Endodermal cell (in vitro differentiated cells): ENCODE measurements around the gene HEATR3. TPM values are rescaled to one million over a fixed set of nuclear protein-coding genes. Genes with fewer than 3 reads are reported as not detected.

Experiments used
- DNase-seq: peaks from one replicate; pipeline ENCODE4 v3.0.0-alpha.2; 2017
- H3K27ac ChIP-seq: 2 replicates; pipeline ENCODE4 v1.5.1; 2013; ENCODE audit warnings: mild to moderate bottlenecking, low read depth, low read length, moderate library complexity
- H3K27me3 ChIP-seq: 2 replicates; pipeline ENCODE4 v1.6.1; 2013; ENCODE audit warnings: mild to moderate bottlenecking, low read length, moderate library complexity; ENCODE audit not compliant: insufficient read depth, control insufficient read depth, poor library complexity, severe bottlenecking
- H3K36me3 ChIP-seq: 2 replicates; pipeline ENCODE4 v1.7.0; 2013; ENCODE audit warnings: mild to moderate bottlenecking, low read length, moderate library complexity; ENCODE audit not compliant: control insufficient read depth, insufficient read depth
- H3K4me1 ChIP-seq: one replicate; pipeline ENCODE4 v1.7.0; 2013; ENCODE audit warnings: low read length; ENCODE audit not compliant: control insufficient read depth, insufficient read depth
- H3K4me3 ChIP-seq: 2 replicates; pipeline ENCODE4 v1.5.1; 2013; ENCODE audit warnings: mild to moderate bottlenecking, low read length, moderate library complexity
- H3K9ac ChIP-seq: 2 replicates; pipeline ENCODE4 v1.6.1; 2013; ENCODE audit warnings: mild to moderate bottlenecking, low read length, moderate library complexity; ENCODE audit not compliant: poor library complexity, severe bottlenecking; ENCODE audit errors: extremely low read depth
- H3K9me3 ChIP-seq: 2 replicates; pipeline ENCODE4 v1.6.1; 2013; ENCODE audit warnings: mild to moderate bottlenecking, low read length, moderate library complexity; ENCODE audit not compliant: control insufficient read depth
- H3K27ac Mint-ChIP-seq: 2 replicates; pipeline ENCODE4 v1.8.0; 2020; ENCODE audit warnings: mixed read lengths
- H3K27me3 Mint-ChIP-seq: 2 replicates; pipeline ENCODE4 v1.8.0; 2021; ENCODE audit warnings: mild to moderate bottlenecking, mixed read lengths; ENCODE audit not compliant: insufficient read depth
- H3K36me3 Mint-ChIP-seq: 2 replicates; pipeline ENCODE4 v1.8.0; 2020; ENCODE audit warnings: low read depth, mixed read lengths
- H3K4me1 Mint-ChIP-seq: 2 replicates; pipeline ENCODE4 v1.8.0; 2020; ENCODE audit warnings: mixed read lengths
- H3K4me3 Mint-ChIP-seq: 2 replicates; pipeline ENCODE4 v1.8.0; 2020; ENCODE audit warnings: mild to moderate bottlenecking, moderate library complexity, mixed read lengths
- H3K9me3 Mint-ChIP-seq: 2 replicates; pipeline ENCODE4 v1.8.0; 2020; ENCODE audit warnings: mild to moderate bottlenecking, mixed read lengths
- CTCF ChIP-seq: fragments of 200-600 bp; sonication (generic); conservative IDR thresholded peaks from 2 replicates; pipeline ENCODE4 v1.5.0; 2021; ENCODE audit warnings: antibody characterized with exemption, mild to moderate bottlenecking
- WGBS, 2 experiments: methylation state at CpG; one replicate each; pipeline versions ENCODE4 v1.1.5 to v1.1.7; 2013; ENCODE audit warnings: missing lambda C conversion rate in 2 of 2, mixed read lengths in 1 of 2; ENCODE audit not compliant: insufficient coverage in 1 of 2, insufficient read length in 1 of 2; 5-methylcytosine and 5-hydroxymethylcytosine counted together
- total RNA-seq, 2 donors: library from RNA; stranded (reverse); fragmentation: NEBNext Ultra II Directional in 1 of 2; extraction: Animal tissue kit (Norgen Biotek cat#: 25700) in 1 of 2; gene quantifications; 2 replicates in 1 of 2; 3 replicates in 1 of 2; pipeline ENCODE4 v1.2.1, GENCODE V29; 2021

The HEATR3 gene
- total RNA-seq, 2 donors from 2014 or later: 13.0 to 14.9 TPM

- WGBS, 2 experiments: 82 to 100% methylated on average over 1 to 2 of the region's 2 CpGs
- peaks cover 1% of the 10 kb centered on the region for H3K27me3 Mint-ChIP-seq
These were observed 17.9 kb upstream of the HEATR3 start for GRCh38 chr16:50047864-50048263.

DNA sequence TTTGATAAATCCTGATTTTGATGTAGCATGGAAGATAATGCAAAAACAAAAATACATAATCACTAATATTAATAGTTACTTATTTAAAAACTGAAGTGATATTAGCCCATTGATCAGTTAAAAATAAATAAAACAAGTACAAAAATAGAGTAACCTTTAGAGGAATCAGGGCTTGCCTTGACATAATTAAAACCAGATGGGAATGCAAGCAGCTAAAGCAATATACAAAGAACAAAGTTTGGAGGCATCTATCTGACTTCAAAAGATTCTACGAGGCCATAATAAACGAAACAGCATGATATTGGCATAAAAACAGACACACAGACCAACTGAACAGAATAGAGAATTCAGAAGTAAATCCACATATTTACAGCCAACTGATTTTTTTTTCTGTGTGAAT is 15.0 kb upstream of the HEATR3 start:
- no peaks in the 10 kb centered on the region for H3K27me3 ChIP-seq
- TF ChIP-seq CTCF: no peak
- Mint-ChIP-seq H3K4me1 (no peaks in the 10 kb centered on the region), H3K27me3 (no peaks in the 10 kb centered on the region), H3K27ac (no peak overlapping the region), H3K4me3 (no peak overlapping the region), H3K36me3 (no peaks in the 10 kb centered on the region), H3K9me3 (peaks cover 6% of the 10 kb centered on the region)
- DNase-seq: no peak
- H3K36me3 ChIP-seq: no peaks in the 10 kb centered on the region
- H3K9ac ChIP-seq: no peak overlapping the region
- H3K4me1 ChIP-seq: no peaks in the 10 kb centered on the region
- WGBS, 2 experiments: 79 to 89% methylated on average over 2 of the region's 2 CpGs
- no peak overlapping the region for H3K27ac ChIP-seq
- H3K9me3 ChIP-seq: no peaks in the 10 kb centered on the region
- H3K4me3 ChIP-seq: no peak overlapping the region

More at GRCh38 chr16:50047864-50048263, 17.9 kb upstream of the HEATR3 start:
- Mint-ChIP-seq H3K4me3 (no peak overlapping the region), H3K27ac (no peak overlapping the region), H3K4me1 (peaks cover 7% of the 10 kb centered on the region), H3K36me3 (no peaks in the 10 kb centered on the region), H3K9me3 (no peaks in the 10 kb centered on the region)
- Histone ChIP-seq H3K27ac (no peak overlapping the region), H3K9me3 (no peaks in the 10 kb centered on the region), H3K27me3 (no peaks in the 10 kb centered on the region), H3K4me3 (no peak overlapping the region), H3K9ac (no peak overlapping the region), H3K36me3 (no peaks in the 10 kb centered on the region), H3K4me1 (no peaks in the 10 kb centered on the region)
- no peak for TF ChIP-seq CTCF
- DNase-seq: no peak

DNA sequence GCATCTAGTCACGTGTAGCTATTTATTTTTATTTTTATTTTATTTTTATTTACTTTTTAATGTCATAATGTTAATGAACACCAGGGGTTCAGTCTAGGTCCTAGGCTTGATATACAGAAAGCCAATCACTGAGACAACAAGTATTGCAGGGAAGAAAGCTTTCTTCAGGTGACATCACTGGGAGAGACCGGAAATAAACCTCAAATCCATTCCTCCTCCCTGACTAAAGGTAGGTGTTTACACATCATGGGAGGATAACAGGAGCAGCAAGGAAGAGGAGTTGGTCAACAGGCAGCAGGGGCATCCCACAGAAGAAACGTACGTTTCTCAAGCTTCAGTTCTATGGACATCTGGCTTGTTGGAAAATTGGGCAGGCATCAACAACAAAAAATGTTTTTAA is 9.5 kb upstream of the HEATR3 start:
- no peak overlapping the region for H3K27ac ChIP-seq
- WGBS, 2 experiments: 94% methylated on average over 3 of the region's 4 CpGs; no CpG with 5 or more reads in 1 of the 2 experiments
- no peaks in the 10 kb centered on the region for H3K27me3 ChIP-seq
- no peaks in the 10 kb centered on the region for H3K36me3 ChIP-seq
- DNase-seq: no peak
- H3K9ac ChIP-seq: no peak overlapping the region
- peak; percentile 15 for TF ChIP-seq CTCF
- H3K4me1 ChIP-seq: no peaks in the 10 kb centered on the region
- Mint-ChIP-seq H3K4me3 (no peak overlapping the region), H3K36me3 (no peaks in the 10 kb centered on the region), H3K9me3 (peaks cover 20% of the 10 kb centered on the region), H3K27me3 (peaks cover 4% of the 10 kb centered on the region), H3K4me1 (no peaks in the 10 kb centered on the region), H3K27ac (no peak overlapping the region)
- no peaks in the 10 kb centered on the region for H3K9me3 ChIP-seq
- H3K4me3 ChIP-seq: no peak overlapping the region
